ENCODE data around the gene FRRS1L. TPM values are rescaled to one million over a fixed set of nuclear protein-coding genes. Genes with fewer than 3 reads are reported as not detected.

The FRRS1L gene
- polyA plus RNA-seq, 2 donors = 0.08 to 0.20 TPM

DNA sequence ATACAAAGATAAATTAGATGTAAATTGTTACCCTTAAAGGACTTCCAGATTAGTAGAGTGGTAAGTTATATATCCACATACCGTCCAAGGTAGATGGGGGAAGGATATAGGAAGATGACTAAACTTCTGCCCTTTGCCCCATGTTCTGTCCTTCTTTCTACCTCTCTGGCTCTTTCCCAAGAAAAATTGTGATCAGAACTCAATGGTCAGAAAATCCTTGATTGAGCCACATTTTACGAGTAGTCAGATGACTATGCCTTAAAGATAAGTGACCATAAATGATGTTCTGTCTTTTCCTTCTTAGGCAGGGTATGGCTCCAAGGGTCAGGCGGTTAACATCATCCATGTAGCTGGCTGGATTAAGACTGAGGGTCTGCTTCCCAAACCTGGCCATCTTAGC lies 4.4 kb downstream of the FRRS1L start:
- Histone ChIP-seq H3K27ac (ENCODE audit: low read depth in 2 of 2, low read length in 1 of 2) (no peak overlapping the region), H3K9me3 (ENCODE audit: control insufficient read depth in 2 of 2, insufficient read depth in 1 of 2, low read depth in 1 of 2, low read length in 1 of 2) (no peaks in the 10 kb centered on the region), H3K4me1 (ENCODE audit: control insufficient read depth in 2 of 2, insufficient read depth in 2 of 2, low read length in 1 of 2) (no peaks in the 10 kb centered on the region), H3K4me3 (ENCODE audit: low read depth in 1 of 2, low read length in 2 of 2) (no peak overlapping the region), H3K36me3 (ENCODE audit: control insufficient read depth in 2 of 2, insufficient read depth in 2 of 2, low read length in 1 of 2) (no peaks in the 10 kb centered on the region), H3K27me3 (ENCODE audit: control insufficient read depth in 1 of 2, insufficient read depth in 2 of 2, low read length in 2 of 2) (peaks cover 0 to 9% of the 10 kb centered on the region in 2 donors)
- 79 to 93% methylated on average over 3 of the region's 3 CpGs for WGBS, 2 donors

DNA sequence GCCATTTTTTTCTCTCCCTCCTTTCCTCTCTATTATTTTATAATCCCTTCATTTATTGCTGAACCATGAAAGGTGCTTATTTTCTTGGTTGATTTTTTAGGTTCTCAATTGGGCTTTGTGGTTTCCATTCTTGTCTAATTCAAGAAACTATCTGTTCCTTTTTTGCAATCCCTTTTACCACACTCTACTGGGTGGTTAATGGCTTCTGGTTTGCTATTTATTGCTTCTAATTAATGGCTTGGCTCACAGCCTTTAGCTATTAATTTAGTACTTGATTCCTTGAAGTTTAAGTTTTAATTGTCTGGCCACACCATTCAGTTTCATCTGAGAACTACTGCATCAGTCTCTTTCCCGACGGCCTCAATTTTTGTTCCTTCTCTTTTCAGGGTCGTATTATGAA lies 5.6 kb downstream of the FRRS1L start:
- 80 to 96% methylated on average over 3 of the region's 3 CpGs for WGBS, 2 donors
- H3K27ac ChIP-seq (ENCODE audit: low read depth in 2 of 2, low read length in 1 of 2) = no peak overlapping the region

DNA sequence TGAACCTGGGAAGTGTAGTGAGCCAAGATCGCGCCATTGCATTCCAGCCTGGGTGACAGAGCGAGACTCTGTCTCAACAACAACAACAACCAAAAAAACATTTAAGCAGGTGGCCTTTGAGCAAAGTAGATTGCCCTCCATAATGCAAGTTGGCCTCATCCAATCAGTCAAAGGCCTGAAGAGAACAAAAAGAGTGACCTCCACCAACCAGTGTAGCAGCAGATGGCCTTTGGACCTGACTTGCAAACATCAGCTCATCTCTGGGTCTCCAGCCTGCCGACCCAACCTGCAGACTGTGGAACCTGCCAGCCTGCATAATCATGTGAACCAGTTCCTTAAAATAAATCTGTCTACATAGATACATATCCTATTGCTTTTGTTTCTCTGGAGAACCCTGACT lies 7.5 kb downstream of the FRRS1L start:
- Histone ChIP-seq H3K36me3 (ENCODE audit: control insufficient read depth in 2 of 2, insufficient read depth in 2 of 2, low read length in 1 of 2) (no peaks in the 10 kb centered on the region), H3K4me3 (ENCODE audit: low read depth in 1 of 2, low read length in 2 of 2) (no peak overlapping the region), H3K9me3 (ENCODE audit: control insufficient read depth in 2 of 2, insufficient read depth in 1 of 2, low read depth in 1 of 2, low read length in 1 of 2) (no peaks in the 10 kb centered on the region), H3K4me1 (ENCODE audit: control insufficient read depth in 2 of 2, insufficient read depth in 2 of 2, low read length in 1 of 2) (no peaks in the 10 kb centered on the region), H3K27me3 (ENCODE audit: control insufficient read depth in 1 of 2, insufficient read depth in 2 of 2, low read length in 2 of 2) (no peaks in the 10 kb centered on the region), H3K27ac (ENCODE audit: low read depth in 2 of 2, low read length in 1 of 2) (no peak overlapping the region)
- WGBS, 2 donors = 84 to 85% methylated on average over 4 of the region's 4 CpGs

More for the DNA sequence above, 5.6 kb downstream of the FRRS1L start:
- Histone ChIP-seq H3K4me3 (ENCODE audit: low read depth in 1 of 2, low read length in 2 of 2) (no peak overlapping the region), H3K9me3 (ENCODE audit: control insufficient read depth in 2 of 2, insufficient read depth in 1 of 2, low read depth in 1 of 2, low read length in 1 of 2) (no peaks in the 10 kb centered on the region), H3K36me3 (ENCODE audit: control insufficient read depth in 2 of 2, insufficient read depth in 2 of 2, low read length in 1 of 2) (no peaks in the 10 kb centered on the region), H3K27me3 (ENCODE audit: control insufficient read depth in 1 of 2, insufficient read depth in 2 of 2, low read length in 2 of 2) (peaks cover 0 to 4% of the 10 kb centered on the region in 2 donors), H3K4me1 (ENCODE audit: control insufficient read depth in 2 of 2, insufficient read depth in 2 of 2, low read length in 1 of 2) (no peaks in the 10 kb centered on the region)

DNA sequence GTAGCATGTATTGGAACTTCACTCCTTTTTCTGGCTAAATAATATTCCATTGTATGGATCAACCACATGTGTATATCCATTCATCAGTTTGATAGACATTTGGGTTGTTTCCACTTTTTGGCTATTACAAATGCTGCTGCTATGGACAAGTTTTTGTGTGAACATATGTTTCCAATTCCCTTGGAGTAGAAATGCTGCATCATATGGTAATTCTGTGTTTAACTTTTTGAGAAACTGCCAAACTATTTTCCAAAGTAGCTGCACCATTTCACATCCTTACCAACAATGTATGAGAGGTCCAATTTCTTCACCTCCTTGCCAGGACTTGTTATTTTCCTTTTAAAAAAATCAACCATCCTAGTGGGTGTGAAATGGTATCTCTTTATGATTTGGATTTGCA lies 8.4 kb downstream of the FRRS1L start:
- no peaks in the 10 kb centered on the region for H3K36me3 ChIP-seq (ENCODE audit: control insufficient read depth in 2 of 2, insufficient read depth in 2 of 2, low read length in 1 of 2)
- peaks cover 0 to 4% of the 10 kb centered on the region in 2 donors for H3K9me3 ChIP-seq (ENCODE audit: control insufficient read depth in 2 of 2, insufficient read depth in 1 of 2, low read depth in 1 of 2, low read length in 1 of 2)
- no peak overlapping the region for H3K27ac ChIP-seq (ENCODE audit: low read depth in 2 of 2, low read length in 1 of 2)
- no peak overlapping the region for H3K4me3 ChIP-seq (ENCODE audit: low read depth in 1 of 2, low read length in 2 of 2)
- no peaks in the 10 kb centered on the region for H3K27me3 ChIP-seq (ENCODE audit: control insufficient read depth in 1 of 2, insufficient read depth in 2 of 2, low read length in 2 of 2)
- no peaks in the 10 kb centered on the region for H3K4me1 ChIP-seq (ENCODE audit: control insufficient read depth in 2 of 2, insufficient read depth in 2 of 2, low read length in 1 of 2)

DNA sequence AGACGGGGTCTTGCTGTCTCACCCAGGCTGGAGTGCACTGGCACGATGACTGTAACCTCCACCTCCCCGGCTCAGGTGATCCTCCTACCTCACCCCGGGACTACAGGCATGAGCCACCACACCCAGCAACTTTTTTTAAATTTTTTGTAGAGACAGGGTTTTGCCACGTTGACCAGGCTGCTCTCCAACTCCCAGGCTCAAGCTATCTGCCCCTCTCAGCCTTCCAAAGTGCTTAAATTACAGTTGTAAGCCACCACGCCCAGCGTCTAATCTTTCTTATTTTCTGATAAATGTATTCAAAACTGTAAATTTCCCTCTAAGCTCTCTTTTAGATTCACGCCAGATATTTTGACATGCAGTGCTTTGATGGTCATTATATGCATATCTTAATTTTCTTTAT lies 10.3 kb downstream of the FRRS1L start:
- Histone ChIP-seq H3K27ac (ENCODE audit: low read depth in 2 of 2, low read length in 1 of 2) (no peak overlapping the region), H3K4me3 (ENCODE audit: low read depth in 1 of 2, low read length in 2 of 2) (no peak overlapping the region), H3K4me1 (ENCODE audit: control insufficient read depth in 2 of 2, insufficient read depth in 2 of 2, low read length in 1 of 2) (no peaks in the 10 kb centered on the region), H3K36me3 (ENCODE audit: control insufficient read depth in 2 of 2, insufficient read depth in 2 of 2, low read length in 1 of 2) (no peaks in the 10 kb centered on the region), H3K9me3 (ENCODE audit: control insufficient read depth in 2 of 2, insufficient read depth in 1 of 2, low read depth in 1 of 2, low read length in 1 of 2) (peaks cover 0 to 4% of the 10 kb centered on the region in 2 donors), H3K27me3 (ENCODE audit: control insufficient read depth in 1 of 2, insufficient read depth in 2 of 2, low read length in 2 of 2) (no peaks in the 10 kb centered on the region)
- 74 to 76% methylated on average over 8 of the region's 8 CpGs for WGBS, 2 donors

DNA sequence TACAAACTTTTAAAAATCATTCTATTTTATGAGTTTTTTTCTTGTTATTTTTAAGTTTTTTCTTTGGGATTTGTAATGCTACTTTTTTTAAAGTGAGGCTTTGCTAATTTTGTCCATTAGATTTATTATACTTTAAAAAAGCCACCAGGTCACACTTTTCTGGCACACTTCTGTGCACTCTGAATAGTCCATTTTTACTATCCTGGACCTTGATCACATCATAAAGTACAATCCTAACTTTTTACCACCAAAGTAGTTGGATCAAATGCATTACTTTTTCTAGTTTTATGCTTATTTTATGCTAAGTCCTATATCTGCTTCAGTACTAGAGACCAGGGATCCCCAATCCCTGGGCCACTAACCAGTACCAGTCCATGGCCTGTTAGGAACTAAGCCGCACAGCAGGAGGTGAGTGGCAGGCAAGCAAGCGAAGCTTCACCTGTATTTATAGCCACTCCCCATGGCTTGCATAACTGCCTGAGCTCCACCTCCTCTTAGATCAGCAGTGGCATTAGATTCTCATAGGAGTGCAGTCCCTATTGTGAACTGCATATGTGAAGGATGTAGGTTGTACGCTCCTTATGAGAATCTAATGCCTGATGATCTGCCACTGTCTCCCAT lies 16.0 kb downstream of the FRRS1L start:
- WGBS, 2 donors = 78 to 89% methylated on average over 3 of the region's 3 CpGs

DNA sequence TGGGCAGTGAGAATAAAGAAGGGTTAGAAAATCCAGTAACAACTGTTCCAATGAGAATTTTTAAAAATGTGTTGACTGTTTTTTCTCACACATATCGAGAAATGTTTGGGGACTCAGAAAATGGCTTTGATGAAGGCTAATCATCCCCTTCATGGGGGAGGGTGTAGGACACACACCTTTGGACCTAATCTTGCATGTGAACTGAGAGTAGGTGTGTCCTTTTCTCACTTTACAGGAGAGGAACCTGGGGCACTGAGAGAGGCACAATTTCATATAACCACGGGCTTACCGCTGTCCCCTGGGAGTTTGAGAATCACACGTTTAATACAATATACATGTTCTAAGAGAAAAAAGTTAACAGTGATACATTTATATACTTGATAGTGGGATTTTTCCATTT lies 17.3 kb downstream of the FRRS1L start:
- WGBS, 2 donors = 90 to 91% methylated on average over 4 of the region's 4 CpGs
- Histone ChIP-seq H3K27me3 (ENCODE audit: control insufficient read depth in 1 of 2, insufficient read depth in 2 of 2, low read length in 2 of 2) (no peaks in the 10 kb centered on the region), H3K4me3 (ENCODE audit: low read depth in 1 of 2, low read length in 2 of 2) (no peak overlapping the region), H3K4me1 (ENCODE audit: control insufficient read depth in 2 of 2, insufficient read depth in 2 of 2, low read length in 1 of 2) (no peaks in the 10 kb centered on the region), H3K36me3 (ENCODE audit: control insufficient read depth in 2 of 2, insufficient read depth in 2 of 2, low read length in 1 of 2) (no peaks in the 10 kb centered on the region), H3K9me3 (ENCODE audit: control insufficient read depth in 2 of 2, insufficient read depth in 1 of 2, low read depth in 1 of 2, low read length in 1 of 2) (peaks cover 0 to 4% of the 10 kb centered on the region in 2 donors), H3K27ac (ENCODE audit: low read depth in 2 of 2, low read length in 1 of 2) (no peak overlapping the region)

More for the DNA sequence above, 16.0 kb downstream of the FRRS1L start:
- Histone ChIP-seq H3K27me3 (ENCODE audit: control insufficient read depth in 1 of 2, insufficient read depth in 2 of 2, low read length in 2 of 2) (no peaks in the 10 kb centered on the region), H3K27ac (ENCODE audit: low read depth in 2 of 2, low read length in 1 of 2) (no peak overlapping the region), H3K4me3 (ENCODE audit: low read depth in 1 of 2, low read length in 2 of 2) (no peak overlapping the region), H3K9me3 (ENCODE audit: control insufficient read depth in 2 of 2, insufficient read depth in 1 of 2, low read depth in 1 of 2, low read length in 1 of 2) (peaks cover 0 to 4% of the 10 kb centered on the region in 2 donors), H3K36me3 (ENCODE audit: control insufficient read depth in 2 of 2, insufficient read depth in 2 of 2, low read length in 1 of 2) (no peaks in the 10 kb centered on the region), H3K4me1 (ENCODE audit: control insufficient read depth in 2 of 2, insufficient read depth in 2 of 2, low read length in 1 of 2) (no peaks in the 10 kb centered on the region)

DNA sequence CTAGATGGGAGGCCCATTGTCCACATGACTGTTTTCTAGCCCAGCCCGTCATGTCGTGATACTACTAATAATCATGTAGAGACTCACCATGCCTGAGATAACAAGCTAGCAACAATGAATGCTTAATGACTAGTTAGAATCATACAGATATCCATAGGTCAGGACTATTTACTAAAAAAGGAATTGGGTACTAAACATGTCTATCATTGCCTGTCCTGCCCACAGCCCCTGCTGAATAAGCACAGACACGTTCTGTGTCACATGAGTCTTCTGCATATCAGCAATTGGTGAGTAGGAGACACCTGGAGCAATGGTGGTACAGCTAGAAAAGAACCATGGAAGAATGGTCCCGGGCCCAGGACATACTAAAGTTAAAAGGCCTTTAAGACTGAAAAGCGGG lies 18.0 kb downstream of the FRRS1L start:
- H3K27me3 ChIP-seq (ENCODE audit: control insufficient read depth in 1 of 2, insufficient read depth in 2 of 2, low read length in 2 of 2) = no peaks in the 10 kb centered on the region
- no peak overlapping the region for H3K4me3 ChIP-seq (ENCODE audit: low read depth in 1 of 2, low read length in 2 of 2)
- H3K27ac ChIP-seq (ENCODE audit: low read depth in 2 of 2, low read length in 1 of 2) = no peak overlapping the region
- H3K36me3 ChIP-seq (ENCODE audit: control insufficient read depth in 2 of 2, insufficient read depth in 2 of 2, low read length in 1 of 2) = no peaks in the 10 kb centered on the region
- 86% methylated on average over 5 of the region's 5 CpGs for WGBS, 2 donors
- H3K4me1 ChIP-seq (ENCODE audit: control insufficient read depth in 2 of 2, insufficient read depth in 2 of 2, low read length in 1 of 2) = no peaks in the 10 kb centered on the region
- H3K9me3 ChIP-seq (ENCODE audit: control insufficient read depth in 2 of 2, insufficient read depth in 1 of 2, low read depth in 1 of 2, low read length in 1 of 2) = peaks cover 0 to 3% of the 10 kb centered on the region in 2 donors

DNA sequence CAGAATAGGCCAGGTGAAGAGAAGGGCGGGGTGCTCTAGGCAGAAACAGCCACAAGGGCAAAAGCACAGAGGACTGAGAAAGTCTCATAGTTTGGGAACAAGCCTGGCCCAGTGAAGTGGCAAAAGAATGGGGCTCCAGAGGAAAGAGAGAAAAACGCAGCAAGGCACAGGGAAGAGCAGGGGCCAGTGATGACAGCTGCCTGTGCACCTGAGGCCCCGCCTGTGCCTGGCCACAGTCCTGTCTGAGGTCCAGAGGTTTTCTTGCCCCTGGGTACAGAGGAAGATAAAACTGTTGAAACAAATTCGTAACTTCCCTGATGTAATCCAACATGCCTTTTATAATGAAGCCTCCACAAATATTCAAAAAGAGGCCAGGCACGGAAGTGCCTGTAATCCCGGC lies 22.0 kb downstream of the FRRS1L start:
- no peaks in the 10 kb centered on the region for H3K9me3 ChIP-seq (ENCODE audit: control insufficient read depth in 2 of 2, insufficient read depth in 1 of 2, low read depth in 1 of 2, low read length in 1 of 2)
- 77 to 79% methylated on average over 6 of the region's 6 CpGs for WGBS, 2 donors
- no peaks in the 10 kb centered on the region for H3K36me3 ChIP-seq (ENCODE audit: control insufficient read depth in 2 of 2, insufficient read depth in 2 of 2, low read length in 1 of 2)
- H3K4me1 ChIP-seq (ENCODE audit: control insufficient read depth in 2 of 2, insufficient read depth in 2 of 2, low read length in 1 of 2) = no peaks in the 10 kb centered on the region
- H3K27me3 ChIP-seq (ENCODE audit: control insufficient read depth in 1 of 2, insufficient read depth in 2 of 2, low read length in 2 of 2) = no peaks in the 10 kb centered on the region
- H3K27ac ChIP-seq (ENCODE audit: low read depth in 2 of 2, low read length in 1 of 2) = no peak overlapping the region
- H3K4me3 ChIP-seq (ENCODE audit: low read depth in 1 of 2, low read length in 2 of 2) = no peak overlapping the region

DNA sequence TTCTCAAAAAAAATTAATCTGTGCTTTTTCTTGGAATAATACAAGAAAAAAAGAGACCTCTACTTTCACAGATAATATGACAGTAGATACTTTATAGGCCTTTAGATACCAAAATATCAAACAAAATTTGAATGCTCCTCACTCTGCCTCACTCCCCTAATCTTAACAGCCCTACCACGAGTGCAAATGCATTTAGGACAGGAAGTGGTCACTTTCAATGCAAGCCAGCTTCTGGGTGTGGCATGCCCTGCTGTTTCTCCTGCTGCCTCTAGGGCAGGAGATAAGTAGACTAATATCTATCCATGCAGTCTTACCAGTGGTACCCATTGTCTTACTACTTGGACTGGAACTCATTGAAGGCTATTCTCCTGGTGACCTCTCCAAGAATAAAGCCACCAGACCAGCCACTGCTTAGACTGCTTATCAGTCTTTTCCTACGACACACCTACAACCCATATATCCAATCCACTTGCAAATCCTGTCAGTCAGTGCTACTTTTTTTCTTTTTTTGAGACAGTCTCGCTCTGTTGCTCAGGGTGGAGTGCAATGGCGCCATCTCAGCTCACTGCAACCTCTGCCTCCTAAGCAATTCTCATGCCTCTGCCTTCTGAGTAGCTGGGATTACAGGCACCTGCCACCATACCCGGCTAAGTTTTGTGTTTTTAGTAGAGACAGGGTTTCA lies 23.0 kb downstream of the FRRS1L start:
- Histone ChIP-seq H3K27ac (ENCODE audit: low read depth in 2 of 2, low read length in 1 of 2) (no peak overlapping the region), H3K4me1 (ENCODE audit: control insufficient read depth in 2 of 2, insufficient read depth in 2 of 2, low read length in 1 of 2) (no peaks in the 10 kb centered on the region), H3K9me3 (ENCODE audit: control insufficient read depth in 2 of 2, insufficient read depth in 1 of 2, low read depth in 1 of 2, low read length in 1 of 2) (no peaks in the 10 kb centered on the region), H3K36me3 (ENCODE audit: control insufficient read depth in 2 of 2, insufficient read depth in 2 of 2, low read length in 1 of 2) (no peaks in the 10 kb centered on the region), H3K27me3 (ENCODE audit: control insufficient read depth in 1 of 2, insufficient read depth in 2 of 2, low read length in 2 of 2) (no peaks in the 10 kb centered on the region), H3K4me3 (ENCODE audit: low read depth in 1 of 2, low read length in 2 of 2) (no peak overlapping the region)
- WGBS, 2 donors = 73 to 80% methylated on average over 5 of the region's 5 CpGs

All from esophagus (tissue), 2 donors.